ENCODE results near the gene EGR4. TPM values are rescaled to one million over a fixed set of nuclear protein-coding genes. Genes with fewer than 3 reads are reported as not detected.

EGR4 gene
- total RNA-seq, 1 donor, result not detected

DNA sequence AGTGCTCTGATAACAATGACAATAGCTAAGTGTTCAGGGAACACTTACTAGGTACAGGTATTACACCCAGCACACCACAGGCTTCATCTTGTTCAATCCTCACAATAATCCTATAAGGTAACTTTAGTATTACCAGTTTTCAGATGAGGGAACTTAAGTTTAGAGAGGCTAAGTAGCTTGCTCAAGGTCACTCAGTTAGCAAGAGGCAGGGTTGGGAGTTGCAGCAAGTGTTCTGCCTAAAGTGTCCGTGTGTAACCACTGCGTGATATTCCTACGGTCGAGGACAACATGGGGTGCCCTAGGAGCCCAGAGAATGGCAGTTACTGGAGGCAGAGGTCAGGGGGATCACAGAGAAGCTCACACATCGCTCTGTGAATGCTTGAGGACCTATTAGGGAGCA lies 30.2 kb upstream of the EGR4 start:
- H2AFZ ChIP-seq (ENCODE audit: low read length), result no peak overlapping the region
- H3K4me1 ChIP-seq (ENCODE audit: insufficient read depth, low read length), result no peaks in the 10 kb centered on the region
- no peak overlapping the region for H3K4me3 ChIP-seq (ENCODE audit: insufficient read depth, low read length)
- no peak for DNase-seq (ENCODE audit: insufficient read length, low spot score, missing footprints)
- TF ChIP-seq, protein P1, sequence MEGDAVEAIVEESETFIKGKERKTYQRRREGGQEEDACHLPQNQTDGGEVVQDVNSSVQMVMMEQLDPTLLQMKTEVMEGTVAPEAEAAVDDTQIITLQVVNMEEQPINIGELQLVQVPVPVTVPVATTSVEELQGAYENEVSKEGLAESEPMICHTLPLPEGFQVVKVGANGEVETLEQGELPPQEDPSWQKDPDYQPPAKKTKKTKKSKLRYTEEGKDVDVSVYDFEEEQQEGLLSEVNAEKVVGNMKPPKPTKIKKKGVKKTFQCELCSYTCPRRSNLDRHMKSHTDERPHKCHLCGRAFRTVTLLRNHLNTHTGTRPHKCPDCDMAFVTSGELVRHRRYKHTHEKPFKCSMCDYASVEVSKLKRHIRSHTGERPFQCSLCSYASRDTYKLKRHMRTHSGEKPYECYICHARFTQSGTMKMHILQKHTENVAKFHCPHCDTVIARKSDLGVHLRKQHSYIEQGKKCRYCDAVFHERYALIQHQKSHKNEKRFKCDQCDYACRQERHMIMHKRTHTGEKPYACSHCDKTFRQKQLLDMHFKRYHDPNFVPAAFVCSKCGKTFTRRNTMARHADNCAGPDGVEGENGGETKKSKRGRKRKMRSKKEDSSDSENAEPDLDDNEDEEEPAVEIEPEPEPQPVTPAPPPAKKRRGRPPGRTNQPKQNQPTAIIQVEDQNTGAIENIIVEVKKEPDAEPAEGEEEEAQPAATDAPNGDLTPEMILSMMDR (IDR thresholded peaks at IDR 0.05; ENCODE audit: extremely low read depth, low read depth, low read length), result no peak
- H3K9me3 ChIP-seq (ENCODE audit: low read depth, low read length), result no peaks in the 10 kb centered on the region
- H3K27ac ChIP-seq (ENCODE audit: low read depth, low read length), result no peak overlapping the region
- no peaks in the 10 kb centered on the region for H3K36me3 ChIP-seq (ENCODE audit: insufficient read depth, low read length)
- H3K79me2 ChIP-seq (ENCODE audit: insufficient read depth, low read length), result no peaks in the 10 kb centered on the region
- no peak overlapping the region for H3K4me2 ChIP-seq (ENCODE audit: insufficient read depth, low read length)
- H3K27me3 ChIP-seq (ENCODE audit: insufficient read depth, low read length), result peaks cover 11% of the 10 kb centered on the region
- H4K20me1 ChIP-seq (ENCODE audit: insufficient read depth, low read length), result no peaks in the 10 kb centered on the region

DNA sequence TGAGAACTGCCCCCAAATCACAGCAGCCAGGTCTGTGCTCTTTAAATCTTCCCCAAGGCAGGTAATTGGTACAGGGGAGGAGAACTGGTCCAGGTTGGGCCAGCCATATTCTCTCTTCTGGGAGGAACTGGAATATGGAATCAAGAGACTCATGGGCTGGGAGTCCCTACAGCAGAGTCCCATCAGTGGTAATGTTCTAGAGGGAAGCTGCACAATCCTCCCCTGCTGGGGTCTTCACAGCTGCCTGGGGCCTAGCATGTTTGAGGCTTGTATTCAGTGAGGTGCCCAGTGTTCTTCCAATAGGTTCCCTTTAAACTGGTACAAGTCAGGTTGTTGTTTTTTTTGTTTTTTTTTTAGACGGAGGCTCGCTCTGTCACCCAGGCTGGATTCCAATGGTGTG lies 21.1 kb upstream of the EGR4 start:
- TF ChIP-seq, protein P1 (IDR thresholded peaks at IDR 0.05; ENCODE audit: extremely low read depth, low read depth, low read length), result no peak
- Histone ChIP-seq H4K20me1 (ENCODE audit: insufficient read depth, low read length) (no peaks in the 10 kb centered on the region), H3K79me2 (ENCODE audit: insufficient read depth, low read length) (no peaks in the 10 kb centered on the region), H3K27ac (ENCODE audit: low read depth, low read length) (no peak overlapping the region), H3K4me3 (ENCODE audit: insufficient read depth, low read length) (no peak overlapping the region), H3K27me3 (ENCODE audit: insufficient read depth, low read length) (peaks cover 7% of the 10 kb centered on the region), H3K4me2 (ENCODE audit: insufficient read depth, low read length) (no peak overlapping the region), H3K9me3 (ENCODE audit: low read depth, low read length) (no peaks in the 10 kb centered on the region), H2AFZ (ENCODE audit: low read length) (no peak overlapping the region), H3K36me3 (ENCODE audit: insufficient read depth, low read length) (no peaks in the 10 kb centered on the region), H3K4me1 (ENCODE audit: insufficient read depth, low read length) (no peaks in the 10 kb centered on the region)
- no peak for DNase-seq (ENCODE audit: insufficient read length, low spot score, missing footprints)

DNA sequence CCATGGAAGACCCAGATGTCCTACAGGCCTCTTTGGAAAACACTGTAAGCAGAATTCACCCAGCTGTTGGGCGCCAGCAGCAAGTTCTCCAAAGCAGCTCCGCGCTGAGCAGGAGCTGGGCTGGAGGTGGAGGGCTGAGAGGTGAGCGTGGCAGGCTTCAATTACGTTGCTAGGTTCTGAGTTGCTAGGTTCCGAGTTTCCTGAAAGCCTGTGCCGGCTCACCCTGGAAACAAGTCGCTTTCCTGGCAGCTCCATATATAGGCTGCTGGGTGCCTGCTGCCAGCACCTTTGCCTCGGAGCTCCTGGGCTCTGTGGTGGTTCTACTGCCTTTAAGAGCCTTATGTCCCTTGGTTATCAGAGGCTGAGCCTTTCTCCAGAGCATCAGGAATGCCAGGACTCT lies 14.4 kb upstream of the EGR4 start:
- DNase-seq (ENCODE audit: insufficient read length, low spot score, missing footprints), result no peak
- TF ChIP-seq, protein P1 (IDR thresholded peaks at IDR 0.05; ENCODE audit: extremely low read depth, low read depth, low read length), result no peak
- Histone ChIP-seq H3K4me2 (ENCODE audit: insufficient read depth, low read length) (no peak overlapping the region), H3K27me3 (ENCODE audit: insufficient read depth, low read length) (peaks cover 7% of the 10 kb centered on the region), H3K4me3 (ENCODE audit: insufficient read depth, low read length) (no peak overlapping the region), H2AFZ (ENCODE audit: low read length) (no peak overlapping the region), H4K20me1 (ENCODE audit: insufficient read depth, low read length) (no peaks in the 10 kb centered on the region), H3K79me2 (ENCODE audit: insufficient read depth, low read length) (no peaks in the 10 kb centered on the region), H3K27ac (ENCODE audit: low read depth, low read length) (no peak overlapping the region), H3K4me1 (ENCODE audit: insufficient read depth, low read length) (no peaks in the 10 kb centered on the region), H3K9me3 (ENCODE audit: low read depth, low read length) (no peaks in the 10 kb centered on the region), H3K36me3 (ENCODE audit: insufficient read depth, low read length) (no peaks in the 10 kb centered on the region)

DNA sequence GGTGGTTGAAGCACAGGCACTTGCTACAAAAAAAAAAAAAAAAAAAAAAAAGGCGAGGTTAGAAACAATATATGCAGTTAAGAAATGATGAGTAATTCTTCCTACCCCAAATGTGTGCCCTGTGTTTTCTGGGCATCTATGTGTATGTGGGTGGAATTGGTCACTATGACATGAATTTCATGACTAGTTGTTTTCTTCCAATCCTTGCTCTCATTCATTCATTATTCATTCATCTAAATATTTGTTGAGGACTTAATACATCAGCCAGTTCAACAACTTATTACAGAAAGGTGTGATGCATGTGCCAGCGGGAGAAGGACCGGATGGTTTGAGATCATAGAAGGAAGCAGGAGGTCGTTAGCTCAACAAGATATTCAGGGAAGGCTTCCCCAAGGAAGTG lies 8.3 kb upstream of the EGR4 start:
- H3K27me3 ChIP-seq (ENCODE audit: insufficient read depth, low read length), result peaks cover 16% of the 10 kb centered on the region
- no peak overlapping the region for H2AFZ ChIP-seq (ENCODE audit: low read length)
- TF ChIP-seq, protein P1 (IDR thresholded peaks at IDR 0.05; ENCODE audit: extremely low read depth, low read depth, low read length), result no peak
- H3K9me3 ChIP-seq (ENCODE audit: low read depth, low read length), result no peaks in the 10 kb centered on the region
- H3K4me3 ChIP-seq (ENCODE audit: insufficient read depth, low read length), result no peak overlapping the region
- H3K27ac ChIP-seq (ENCODE audit: low read depth, low read length), result no peak overlapping the region
- H3K4me1 ChIP-seq (ENCODE audit: insufficient read depth, low read length), result no peaks in the 10 kb centered on the region
- no peaks in the 10 kb centered on the region for H3K36me3 ChIP-seq (ENCODE audit: insufficient read depth, low read length)
- no peaks in the 10 kb centered on the region for H3K79me2 ChIP-seq (ENCODE audit: insufficient read depth, low read length)
- no peaks in the 10 kb centered on the region for H4K20me1 ChIP-seq (ENCODE audit: insufficient read depth, low read length)
- H3K4me2 ChIP-seq (ENCODE audit: insufficient read depth, low read length), result no peak overlapping the region
- no peak for DNase-seq (ENCODE audit: insufficient read length, low spot score, missing footprints)
